HepG2 (cell line): Measurements from ENCODE around the gene NAV1. TPM values are rescaled to one million over a fixed set of nuclear protein-coding genes. Genes with fewer than 3 reads are reported as not detected.
"Not testable (repeated sequence)": the region's sequence is repeated elsewhere in the genome, so short reads cannot be mapped to it uniquely, and the experiment has no call there.

Source experiments
- ATAC-seq: fragments of 200-7000 bp; cut with Tn5 transposase; 3 replicates; pipeline ENCODE4 v1.9.1; 2020; ENCODE audit warnings: mild to moderate bottlenecking, moderate library complexity
- BruUV-seq: library from RNA; stranded (reverse); fragments of 400-500 nt; replicated peaks from 2 replicates; lab custom pipeline; 2021; lab: Mats Ljungman, UMichigan
- CTCF ChIA-PET: fragments of 300-600 bp; formaldehyde crosslinking; extraction: SDS; loops from one replicate; lab custom pipeline; 2021; ENCODE audit warnings: low total read pairs, inconsistent platforms, low intra/inter-chr PET ratio; lab: Yijun Ruan, JAX
- POLR2A ChIA-PET: fragments of 350-600 bp; sonication (Branson Sonifier 250); formaldehyde crosslinking; loops from one replicate; lab custom pipeline; 2020; ENCODE audit warnings: antibody characterized with exemption, inconsistent platforms; lab: Yijun Ruan, JAX
- DNase-seq: peaks from one replicate; pipeline ENCODE4 v3.0.0-alpha.2; 2015; ENCODE audit warnings: low spot score
- FAIRE-seq: peaks from 3 replicates; lab custom pipeline; 2011; peaks lifted over from hg19 to GRCh38; lab: Jason Lieb, UNC
- H2AFZ ChIP-seq: one replicate; pipeline ENCODE4 v1.6.1; 2011; ENCODE audit warnings: low read length, inconsistent platforms
- H3K27ac ChIP-seq: fragments of 300-600 bp; 3 replicates; pipeline ENCODE4 v1.8.0; 2011; ENCODE audit warnings: mixed run types, mild to moderate bottlenecking, mixed read lengths, low read length, inconsistent platforms; ENCODE audit not compliant: insufficient read depth; ENCODE audit errors: extremely low read length
- H3K27me3 ChIP-seq, 2 experiments: fragments of 200-600 bp in 1 of 2; 2 replicates in 1 of 2; 3 replicates in 1 of 2; pipeline versions ENCODE4 v1.6.0 to v1.8.0; 2011; ENCODE audit warnings: low read length in 2 of 2, mild to moderate bottlenecking in 2 of 2, moderate library complexity in 2 of 2, inconsistent platforms in 1 of 2; ENCODE audit not compliant: insufficient read depth in 2 of 2, control insufficient read depth in 1 of 2
- H3K36me3 ChIP-seq, 2 experiments: fragments of 200-600 bp in 1 of 2; replicated peaks in 1 of 2; 2 replicates in 1 of 2; 3 replicates in 1 of 2; pipeline versions ENCODE4 v1.5.1 to v1.8.0; 2011; ENCODE audit warnings: low read length in 2 of 2, inconsistent platforms in 1 of 2; ENCODE audit not compliant: insufficient read depth in 2 of 2, control insufficient read depth in 1 of 2
- H3K4me1 ChIP-seq: 2 replicates; pipeline ENCODE4 v1.5.1; 2012; ENCODE audit warnings: low read length, inconsistent platforms; ENCODE audit not compliant: insufficient read depth
- H3K4me2 ChIP-seq: 2 replicates; pipeline ENCODE4 v1.6.0; 2011; ENCODE audit warnings: low read depth, low read length, inconsistent platforms
- H3K4me3 ChIP-seq, 3 experiments: fragments of 200-600 bp in 1 of 3; sonication (generic), shearing (Covaris generic) in 1 of 3; replicated peaks in 1 of 3; 2 replicates each; pipeline ENCODE4 v1.5.1; 2011 to 2016; ENCODE audit warnings: low read length in 3 of 3, inconsistent platforms in 2 of 3, low read depth in 2 of 3, mild to moderate bottlenecking in 2 of 3, control low read depth in 1 of 3, mixed read lengths in 1 of 3; ENCODE audit not compliant: insufficient read depth in 1 of 3
- H3K79me2 ChIP-seq: one replicate; pipeline ENCODE4 v1.6.1; 2011; ENCODE audit warnings: low read length, inconsistent platforms; ENCODE audit not compliant: insufficient read depth
- H3K9ac ChIP-seq: 2 replicates; pipeline ENCODE4 v1.6.0; 2011; ENCODE audit warnings: mild to moderate bottlenecking, low read depth, low read length, inconsistent platforms; ENCODE audit not compliant: insufficient read depth
- H3K9me3 ChIP-seq: 2 replicates; pipeline ENCODE4 v1.5.1; 2012; ENCODE audit warnings: mild to moderate bottlenecking, low read length
- H4K20me1 ChIP-seq: 2 replicates; pipeline ENCODE4 v1.6.0; 2011; ENCODE audit warnings: inconsistent platforms, mild to moderate bottlenecking, low read length, moderate library complexity; ENCODE audit not compliant: insufficient read depth
- ESRRA ChIP-seq: sonication (generic); formaldehyde crosslinking; IDR thresholded peaks from 2 replicates; pipeline ENCODE4 v1.5.1; 2020; ENCODE audit warnings: mild to moderate bottlenecking, low read depth, missing genetic modification reagents
- STAG1 ChIP-seq: sonication (generic); formaldehyde crosslinking; IDR thresholded peaks from 2 replicates; pipeline ENCODE4 v1.4.0; 2020; ENCODE audit warnings: missing genetic modification reagents
- SUZ12 ChIP-seq: fragments of 150-350 bp; IDR thresholded peaks from 2 replicates; pipeline ENCODE4 v1.6.1; 2014; ENCODE audit warnings: low read depth, low read length
- ZFX ChIP-seq: sonication (generic); formaldehyde crosslinking; IDR thresholded peaks from 2 replicates; pipeline ENCODE4 v1.4.0; 2020; ENCODE audit warnings: mild to moderate bottlenecking, low read depth, missing genetic modification reagents, moderate library complexity
- WGBS: methylation state at CpG from one replicate; pipeline ENCODE4 v1.1.6; 2017; ENCODE audit warnings: low lambda C conversion rate; 5-methylcytosine and 5-hydroxymethylcytosine counted together
- in situ Hi-C: cut with HindIII; loops from 2 replicates; pipeline ENCODE4 v1.10.0; 2017; ENCODE audit warnings: low pct_unique_long_range_greater_than_20kb; ENCODE audit not compliant: extremely low pct_ligation_motif_present
- intact Hi-C: fragments of 100-400 bp; cut with micrococcal nuclease; formaldehyde crosslinking; loops from one replicate; pipeline ENCODE4 v1.10.0; 2022; ENCODE audit not compliant: unreplicated experiment
- polyA plus RNA-seq, 8 experiments: library from polyadenylated mRNA; depleted of rRNA in 3 of 8; stranded (reverse) in 7 of 8; unstranded in 1 of 8; fragments of >200 nt; fragmentation: Illumina TruSeq in 4 of 8; extraction: Trizol in 4 of 8; gene quantifications; 2 replicates each; pipeline versions ENCODE4 v1.2.1 to v1.2.3, GENCODE V29; 2011 to 2016; ENCODE audit warnings: low read depth in 4 of 8, missing spikeins in 1 of 8, mixed read lengths in 1 of 8; ENCODE audit not compliant: insufficient read depth in 1 of 8
- total RNA-seq, 5 experiments: library from RNA; depleted of rRNA; stranded (reverse); fragments of >200 nt; fragmentation: Illumina TruSeq; extraction: Trizol; gene quantifications; 2 replicates each; pipeline ENCODE4 v1.2.3, GENCODE V29; 2016; ENCODE audit warnings: low read depth in 1 of 5

Gene NAV1
- total and polyA plus RNA-seq, 2 of the 13 experiments (the other 11 are each of a cell fraction or from before 2014, with no cell fraction given) = not detected

DNA sequence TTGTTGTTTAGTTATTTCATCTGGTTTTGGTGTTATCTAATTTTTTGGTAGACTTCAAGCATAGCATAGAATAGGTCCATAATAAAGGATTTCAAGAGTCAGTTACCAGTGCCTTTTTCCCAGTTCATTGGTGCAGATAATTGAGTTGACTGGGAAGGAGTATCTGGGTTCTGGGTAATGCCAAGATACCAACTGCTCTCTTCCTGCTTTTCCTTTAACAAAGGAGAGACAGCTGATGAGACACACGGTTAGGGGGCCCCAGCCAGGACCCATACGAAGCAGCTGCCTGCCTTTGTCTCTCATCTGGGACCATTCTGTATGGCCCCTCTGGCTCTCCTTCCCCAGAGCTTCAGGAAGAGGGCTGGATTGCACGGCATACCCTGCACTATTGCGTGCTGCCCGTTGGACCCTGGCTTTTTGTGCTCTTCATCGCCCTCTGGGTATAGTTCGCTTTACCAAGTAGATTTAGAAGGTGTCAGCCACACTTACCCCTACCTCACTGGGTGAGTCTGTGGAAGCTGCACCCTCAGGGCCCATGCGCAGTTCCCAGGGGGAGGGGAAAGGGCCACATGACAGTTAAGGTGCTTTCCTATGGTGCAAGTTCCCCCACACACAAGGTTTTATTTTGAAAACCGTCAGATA lies 7.0 kb downstream of the NAV1 start:
- no TSS peak for BruUV-seq
- H3K4me1 ChIP-seq = no peaks in the 10 kb centered on the region
- no peak overlapping the region for H3K4me3 ChIP-seq
- no peak overlapping the region for H3K4me2 ChIP-seq
- no peaks in the 10 kb centered on the region for H4K20me1 ChIP-seq
- WGBS = 6% methylated on average over 4 of the region's 9 CpGs
- FAIRE-seq (no peak), DNase-seq (no peak), ATAC-seq (peak; percentile 91)
- H3K27ac ChIP-seq = no peak overlapping the region
- H3K9me3 ChIP-seq = no peaks in the 10 kb centered on the region
- peaks cover 0 to 21% of the 10 kb centered on the region in 2 experiments; a peak in 2 of 5 replicates for H3K27me3 ChIP-seq
- TF ChIP-seq ESRRA = no peak
- no peak for TF ChIP-seq ZFX
- TF ChIP-seq SUZ12 = no peak
- TF ChIP-seq STAG1 (CRISPR knock-in tag) = peak; percentile 4; the same call in 1 of the 2 replicates
- H3K36me3 ChIP-seq = no peaks in the 10 kb centered on the region
- H3K9ac ChIP-seq = no peak overlapping the region
- intact Hi-C loops (no loop called here), in situ Hi-C loops (no loop called here)
- H3K79me2 ChIP-seq = no peaks in the 10 kb centered on the region
- no peak overlapping the region for H2AFZ ChIP-seq
- POLR2A ChIA-PET = no interaction called here
- CTCF ChIA-PET = no interaction called here

GRCh38 chr1:201549522-201549921 lies 10.6 kb downstream of the NAV1 start:
- FAIRE-seq, H3K4me2 ChIP-seq, BruUV-seq, CTCF ChIA-PET, H3K4me1 ChIP-seq, POLR2A ChIA-PET, in situ Hi-C loops, H3K36me3 ChIP-seq, H3K9ac ChIP-seq, intact Hi-C loops, DNase-seq, ATAC-seq, H4K20me1 ChIP-seq, H3K27ac ChIP-seq, H3K4me3 ChIP-seq, H2AFZ ChIP-seq, H3K79me2 ChIP-seq, H3K9me3 ChIP-seq: not testable (repeated sequence)
- 9% methylated on average over 5 of the region's 5 CpGs for WGBS
- H3K27me3 ChIP-seq = peaks cover 0 to 17% of the 10 kb centered on the region in 2 experiments; a peak in 3 of 5 replicates
